Erythroblast (primary cell): ENCODE data around the gene SPANXN1.

ENCODE experiments used
- GATA1 ChIP-seq: IDR thresholded peaks from 2 replicates; pipeline ENCODE4 v1.6.1; 2011; ENCODE audit warnings: low read depth, mild to moderate bottlenecking, control low read depth, low read length, moderate library complexity
- POLR2A ChIP-seq: IDR thresholded peaks from 2 replicates; pipeline ENCODE4 v1.6.1; 2011; ENCODE audit warnings: mild to moderate bottlenecking, low read length

GRCh38 chrX:145292218-145292617 lies 44.9 kb downstream of the SPANXN1 start:
- TF ChIP-seq POLR2A (no peak), GATA1 (no peak)
